GM12874 (cell line): ENCODE data around the gene CWC15.

Experiments used
- CTCF ChIP-seq: IDR thresholded peaks from 2 replicates; pipeline ENCODE4 v1.5.1; 2011; ENCODE audit warnings: low read depth, mild to moderate bottlenecking, control low read depth, low read length, moderate library complexity; ENCODE audit not compliant: insufficient read depth

CWC15 gene

GRCh38 chr11:94997437-94997836 is 24.1 kb upstream of the CWC15 start:
- TF ChIP-seq CTCF: peak; percentile 13; the same call in 1 of the 2 replicates

DNA sequence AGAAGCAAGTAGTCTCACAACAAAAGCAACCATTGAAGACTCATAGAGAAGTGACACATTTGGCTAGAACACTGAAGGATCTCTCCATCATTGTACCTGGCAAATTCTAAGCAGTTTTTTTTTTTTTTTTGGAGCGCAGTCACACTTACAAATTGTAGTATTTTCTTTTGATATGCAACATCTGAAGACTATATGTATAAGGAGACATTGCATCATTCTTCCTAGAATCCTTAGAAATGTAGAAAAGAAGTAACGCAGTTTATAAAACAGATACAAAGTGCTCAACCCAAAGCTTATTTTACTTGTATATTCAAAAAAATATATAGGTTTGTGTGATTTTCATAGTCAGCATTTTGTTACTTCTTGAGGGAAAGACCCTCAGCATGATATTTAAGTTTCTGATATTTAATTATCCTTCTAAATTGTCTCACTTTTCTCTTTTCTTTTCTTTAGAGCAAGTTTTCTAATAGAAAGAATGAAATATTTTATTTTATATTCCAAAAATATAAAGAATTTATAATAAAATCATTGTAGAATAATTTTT is 20.1 kb upstream of the CWC15 start:
- TF ChIP-seq CTCF: no peak

GRCh38 chr11:94988748-94989147 is 15.4 kb upstream of the CWC15 start:
- no peak for TF ChIP-seq CTCF

GRCh38 chr11:94987378-94987777 is 14.0 kb upstream of the CWC15 start:
- TF ChIP-seq CTCF: no peak

GRCh38 chr11:94975599-94975998 is 2.2 kb upstream of the CWC15 start:
- no peak for TF ChIP-seq CTCF

GRCh38 chr11:94974178-94974577 is 822 bp upstream of the CWC15 start:
- no peak for TF ChIP-seq CTCF

DNA sequence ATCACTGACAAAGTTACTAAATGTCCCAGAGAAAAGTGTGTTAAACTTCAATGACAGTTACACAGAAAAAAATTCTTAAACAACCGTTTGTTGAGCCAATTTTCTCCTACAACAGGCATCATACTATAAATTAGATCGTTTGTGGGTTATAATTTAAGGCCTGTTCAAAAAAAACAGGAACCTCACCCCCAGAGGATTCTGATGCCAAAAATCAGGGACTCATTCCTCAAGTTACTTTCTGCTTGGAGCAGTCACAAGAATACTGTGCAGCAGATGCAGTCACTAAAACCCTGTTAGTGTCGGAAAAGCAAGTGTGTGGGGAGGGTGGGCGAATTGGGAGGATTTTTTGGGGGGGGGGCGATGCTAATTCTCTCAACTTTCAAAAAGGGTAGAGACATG is 657 bp downstream of the CWC15 start:
- no peak for TF ChIP-seq CTCF

DNA sequence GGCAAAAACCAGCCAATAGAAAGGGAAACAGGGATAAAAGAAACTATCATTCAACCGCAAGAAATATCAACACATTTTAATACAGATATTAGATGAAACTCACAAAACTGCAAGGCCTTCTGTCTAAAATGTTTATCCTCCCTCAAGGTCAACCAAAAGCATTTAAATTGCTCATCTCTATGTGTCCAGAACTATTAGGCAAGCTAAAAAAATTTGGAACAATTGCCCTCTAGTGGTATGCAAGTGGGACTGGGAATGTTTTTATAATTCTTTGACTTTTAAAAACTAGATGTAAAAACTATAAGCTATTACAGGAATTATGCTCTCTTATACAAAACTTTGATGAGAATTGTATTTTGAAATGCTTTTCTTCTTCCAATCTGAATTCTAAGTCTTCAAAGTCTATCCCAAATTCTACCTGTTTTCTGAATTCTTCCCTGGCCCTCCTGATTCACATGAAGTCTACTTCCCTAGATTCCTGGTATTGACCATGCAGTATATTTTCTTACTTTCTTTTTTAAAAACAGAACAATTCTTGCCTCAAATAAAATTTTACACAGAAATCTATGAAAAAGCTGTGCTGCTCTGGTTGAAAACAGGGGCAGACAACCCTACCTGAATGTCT is 4.9 kb downstream of the CWC15 start:
- TF ChIP-seq CTCF: peak; percentile 28; the same call in 1 of the 2 replicates
